RWPE2 (cell line): Measurements from ENCODE around the gene GTF2H3.

ENCODE experiments used
- ATAC-seq: fragments of 200-7000 bp; cut with Tn5 transposase; 3 replicates; pipeline ENCODE4 v1.9.1; 2021; ENCODE audit warnings: low read depth
- DNase-seq: peaks from one replicate; pipeline ENCODE4 v3.0.0-alpha.2; 2020; ENCODE audit warnings: low spot score
- H3K27ac ChIP-seq: fragments of 450-650 bp; 2 replicates; pipeline ENCODE4 v1.5.1; 2017; ENCODE audit warnings: mild to moderate bottlenecking; ENCODE audit not compliant: poor library complexity, severe bottlenecking
- H3K27me3 ChIP-seq: fragments of 250-450 bp; sonication (Bioruptor Pico); 2 replicates; pipeline ENCODE4 v1.5.1; 2021; ENCODE audit warnings: mild to moderate bottlenecking, moderate library complexity; ENCODE audit not compliant: insufficient read depth, poor library complexity, severe bottlenecking
- H3K36me3 ChIP-seq: fragments of 250-450 bp; sonication (Bioruptor Pico); 2 replicates; pipeline ENCODE4 v1.5.1; 2020; ENCODE audit warnings: low read depth, mild to moderate bottlenecking, moderate library complexity
- H3K4me1 ChIP-seq: fragments of 250-450 bp; sonication (Bioruptor Pico); 2 replicates; pipeline ENCODE4 v1.5.1; 2021; ENCODE audit warnings: mild to moderate bottlenecking, moderate library complexity; ENCODE audit not compliant: insufficient read depth, poor library complexity, severe bottlenecking
- H3K4me3 ChIP-seq: fragments of 250-450 bp; sonication (Bioruptor Pico); 2 replicates; pipeline ENCODE4 v1.5.1; 2021; ENCODE audit warnings: mild to moderate bottlenecking, moderate library complexity; ENCODE audit not compliant: severe bottlenecking
- H3K9me3 ChIP-seq: fragments of 250-450 bp; sonication (Bioruptor Pico); 2 replicates; pipeline ENCODE4 v1.5.1; 2021; ENCODE audit warnings: mild to moderate bottlenecking, moderate library complexity; ENCODE audit not compliant: severe bottlenecking
- CTCF ChIP-seq: fragments of 450-650 bp; IDR thresholded peaks from one replicate; pipeline ENCODE4 v1.5.1; 2017; ENCODE audit warnings: mild to moderate bottlenecking, moderate library complexity; ENCODE audit not compliant: poor library complexity, severe bottlenecking

GTF2H3 gene

DNA sequence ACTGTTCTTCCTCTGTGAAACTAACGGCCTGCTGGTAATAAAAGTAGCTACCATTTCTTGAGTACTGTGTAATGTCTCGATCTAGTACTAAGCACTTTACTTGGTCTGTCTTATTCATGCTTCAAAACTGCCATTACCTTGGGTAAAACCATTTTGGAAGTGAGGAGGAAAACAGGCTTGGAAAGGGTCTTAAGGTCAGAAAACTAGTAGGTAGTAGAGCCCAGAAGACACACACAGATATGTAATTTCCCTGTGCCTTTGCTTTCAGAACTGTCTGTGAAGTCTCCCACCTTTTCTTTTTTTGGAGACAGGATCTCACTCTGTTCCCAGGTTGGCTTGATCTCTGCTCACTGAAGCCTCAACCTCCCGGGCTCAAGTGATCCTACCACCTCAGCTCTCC, 35.1 kb upstream of the GTF2H3 start:
- ATAC-seq (no peak), DNase-seq (no peak)
- Histone ChIP-seq H3K4me3 (no peak overlapping the region), H3K4me1 (no peaks in the 10 kb centered on the region), H3K9me3 (no peaks in the 10 kb centered on the region), H3K27ac (no peak overlapping the region), H3K27me3 (no peaks in the 10 kb centered on the region), H3K36me3 (peaks cover 52% of the 10 kb centered on the region)
- no peak for TF ChIP-seq CTCF

GRCh38 chr12:123599310-123599709, 34.3 kb upstream of the GTF2H3 start:
- Histone ChIP-seq H3K27ac (no peak overlapping the region), H3K36me3 (peaks cover 52% of the 10 kb centered on the region), H3K4me3 (no peak overlapping the region), H3K4me1 (no peaks in the 10 kb centered on the region), H3K27me3 (no peaks in the 10 kb centered on the region), H3K9me3 (no peaks in the 10 kb centered on the region)
- TF ChIP-seq CTCF, result no peak
- ATAC-seq (no peak), DNase-seq (no peak)

DNA sequence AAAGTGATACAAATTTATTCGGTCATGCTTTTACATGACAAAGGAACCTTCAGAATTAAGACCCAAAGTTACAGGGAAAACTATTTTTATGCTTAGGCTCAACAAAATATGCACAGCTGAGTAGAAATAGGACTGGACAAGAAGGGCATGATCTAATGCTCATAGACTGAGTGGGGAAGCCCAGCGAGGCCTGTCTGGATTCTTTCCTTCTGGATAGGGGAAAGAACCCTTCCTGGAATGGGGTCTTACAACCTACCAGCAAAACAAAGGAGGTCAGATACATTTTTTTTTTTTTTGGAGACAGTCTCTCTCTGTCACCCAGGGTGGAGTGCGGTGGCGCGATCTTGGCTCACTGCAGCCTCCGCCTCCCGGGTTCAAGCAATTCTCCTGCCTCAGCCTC, 33.9 kb upstream of the GTF2H3 start:
- no peak for DNase-seq
- H3K27ac ChIP-seq, result no peak overlapping the region
- H3K27me3 ChIP-seq, result no peaks in the 10 kb centered on the region
- no peaks in the 10 kb centered on the region for H3K9me3 ChIP-seq
- H3K4me3 ChIP-seq, result no peak overlapping the region
- H3K4me1 ChIP-seq, result no peaks in the 10 kb centered on the region
- no peak for TF ChIP-seq CTCF
- peaks cover 52% of the 10 kb centered on the region for H3K36me3 ChIP-seq
- ATAC-seq, result no peak

DNA sequence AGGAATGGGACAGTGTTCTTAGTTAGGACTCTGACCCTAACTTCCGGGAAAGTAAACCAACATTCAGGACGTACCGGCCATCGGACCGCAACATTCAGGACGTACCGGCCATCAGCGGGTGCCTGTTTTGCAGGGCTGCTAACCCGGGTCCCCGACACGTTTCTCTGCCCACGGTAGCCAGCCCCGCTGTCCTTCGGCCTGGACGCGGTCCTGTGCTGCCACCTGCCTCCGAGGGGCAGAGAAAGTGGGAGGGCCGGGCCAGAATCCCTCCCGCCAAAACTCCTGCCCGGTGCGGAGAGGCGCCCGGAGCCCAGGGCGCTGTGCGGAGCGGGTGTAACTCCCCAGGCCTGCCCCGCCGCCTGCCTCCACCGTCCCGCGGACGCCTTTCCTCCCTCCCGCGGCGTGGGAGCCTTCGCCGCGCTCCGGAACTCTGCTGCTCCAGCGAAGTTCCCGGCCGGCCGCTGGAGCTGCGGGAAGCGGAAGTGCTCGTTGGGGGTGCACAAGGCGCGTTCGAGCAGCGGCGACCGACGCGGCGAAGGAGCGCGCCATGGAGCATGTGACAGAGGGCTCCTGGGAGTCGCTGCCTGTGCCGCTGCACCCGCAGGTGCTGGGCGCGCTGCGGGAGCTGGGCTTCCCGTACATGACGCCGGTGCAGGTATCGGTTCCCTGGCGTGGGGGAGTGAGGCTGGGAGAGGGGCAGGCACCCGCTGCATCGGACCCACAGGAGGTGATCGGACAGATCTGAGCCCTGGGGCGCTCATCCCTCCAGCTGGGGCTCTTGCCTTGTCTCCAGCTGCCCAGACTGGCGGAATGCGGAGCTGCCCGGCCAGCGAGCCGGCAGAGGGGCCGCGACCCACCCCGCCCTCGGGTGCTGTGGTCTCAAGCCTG, 31.8 kb upstream of the GTF2H3 start, which contains the start of gene DDX55:
TSS of gene DDX55 (plus strand) at position 498 of the 888 bp plus-strand sequence. CDS start at position 548, 50 bp downstream.
- peak; percentile 90 for ATAC-seq
- peak; percentile 70 for DNase-seq
- peak within 1 kb of the TSS; percentile 31 for H3K27ac ChIP-seq
- peak within 1 kb of the TSS; percentile 83 for H3K4me3 ChIP-seq
- TF ChIP-seq CTCF, result peak; percentile 64
- H3K4me1 ChIP-seq, result no peaks in the 10 kb centered on the region
- H3K9me3 ChIP-seq, result no peaks in the 10 kb centered on the region
- H3K36me3 ChIP-seq, result peaks cover 50% of the 10 kb centered on the region
- no peaks in the 10 kb centered on the region for H3K27me3 ChIP-seq
